Measurements from ENCODE around the gene ZMYM4.

The ZMYM4 gene

DNA sequence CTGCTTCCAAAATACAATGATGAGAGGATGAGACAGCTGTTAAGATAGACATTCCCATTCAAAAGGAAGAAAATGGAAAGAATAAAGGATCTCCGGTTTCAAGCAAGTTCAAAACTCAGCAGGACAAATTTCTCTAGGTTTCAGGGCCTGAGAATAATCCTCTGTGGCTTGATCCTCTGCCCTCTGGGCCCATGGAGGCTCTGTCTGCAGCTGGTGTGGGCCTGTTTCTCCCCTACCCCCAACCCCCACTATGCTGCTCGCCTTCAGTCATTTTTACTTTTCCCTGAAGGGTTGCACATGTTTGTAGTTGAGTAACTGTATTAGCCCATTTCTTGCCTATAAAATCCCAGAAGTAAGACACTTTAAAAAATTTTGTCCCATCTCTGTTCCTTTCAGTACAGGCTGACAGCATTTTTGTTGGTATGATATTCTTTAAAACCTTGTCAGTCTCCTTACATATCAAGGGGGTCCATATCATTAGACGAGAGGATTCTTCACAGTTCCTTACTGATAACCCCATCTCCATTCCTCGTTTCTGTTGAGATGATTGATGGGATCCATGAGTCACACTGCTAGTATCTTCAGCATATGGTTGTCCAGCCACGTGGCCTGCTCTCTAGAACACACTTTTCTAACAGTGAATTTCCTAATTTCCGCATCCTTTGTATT is 10.5 kb downstream of the ZMYM4 start:
- DNase-seq = no peak

DNA sequence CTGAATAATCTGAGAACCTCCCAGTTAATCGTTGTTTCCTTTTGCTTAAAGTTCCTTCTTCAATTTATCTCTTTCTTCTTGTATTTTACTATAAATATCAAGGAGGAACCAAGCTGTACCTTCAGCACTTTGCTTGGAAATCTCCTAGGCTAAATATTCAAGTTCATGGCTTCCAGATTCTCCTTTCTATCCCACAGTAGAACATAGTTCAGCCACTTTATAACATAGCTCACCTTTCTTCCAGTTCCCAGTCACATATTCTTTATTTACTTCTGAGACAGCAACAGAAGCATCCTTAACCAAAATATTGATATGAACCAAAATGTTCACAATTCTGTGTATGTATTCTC is 11.0 kb downstream of the ZMYM4 start:
- DNase-seq = no peak

DNA sequence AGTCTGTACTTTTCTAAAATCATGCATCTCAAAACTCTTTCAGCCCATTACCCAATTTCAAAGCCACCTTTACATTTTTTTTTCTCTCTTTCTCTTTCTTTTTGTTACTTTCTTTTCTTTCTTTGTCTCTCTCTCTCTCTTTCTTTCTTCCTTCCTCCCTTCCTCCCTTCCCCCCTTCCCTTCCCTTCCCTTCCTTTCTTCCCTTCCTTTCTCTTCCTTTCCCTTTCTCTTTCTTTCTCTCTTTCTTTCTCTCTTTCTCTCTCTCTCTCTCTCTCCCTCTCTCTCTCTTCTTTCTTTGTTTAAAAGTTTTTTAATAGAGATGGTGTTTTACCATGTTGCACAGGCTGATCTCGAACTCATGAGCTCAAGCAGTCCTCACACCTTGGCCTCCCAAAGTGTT is 11.5 kb downstream of the ZMYM4 start:
- DNase-seq = no peak

DNA sequence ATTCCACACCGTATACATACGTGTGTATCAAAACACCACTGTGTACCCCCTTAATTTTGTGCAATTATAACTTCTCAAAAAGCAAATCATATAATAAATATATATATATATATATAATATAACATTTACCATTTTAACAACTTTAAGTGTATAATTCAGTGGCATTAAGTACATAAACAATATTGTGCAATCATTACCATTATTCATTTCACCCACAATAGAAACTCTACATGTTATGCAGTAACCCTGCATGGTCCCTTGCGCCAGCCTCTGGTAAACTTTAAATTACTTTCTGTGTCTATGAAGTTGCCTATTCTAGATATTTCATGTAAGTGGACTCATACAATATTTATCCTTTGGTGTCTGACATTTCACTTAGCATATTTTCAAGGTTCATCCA is 13.1 kb downstream of the ZMYM4 start:
- DNase-seq = no peak

DNA sequence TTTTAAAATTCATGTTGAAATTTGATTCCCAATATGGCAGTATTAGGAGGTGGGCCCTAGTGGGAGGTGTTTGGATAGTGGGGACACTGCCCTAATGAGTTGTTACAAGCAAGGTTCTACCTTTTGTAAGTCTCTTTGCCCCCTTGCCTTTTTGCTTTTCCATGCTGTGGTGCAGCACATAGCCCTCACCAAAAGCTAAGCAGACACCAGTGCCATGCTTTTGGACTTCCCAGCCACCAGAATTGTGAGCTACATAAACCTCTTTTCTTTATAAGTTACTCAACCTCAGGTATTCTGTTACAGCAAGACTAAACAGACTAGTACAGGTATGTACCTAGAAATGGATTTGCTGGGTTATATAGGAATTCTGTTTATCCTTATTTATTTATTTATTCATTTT is 13.7 kb downstream of the ZMYM4 start:
- DNase-seq = no peak

DNA sequence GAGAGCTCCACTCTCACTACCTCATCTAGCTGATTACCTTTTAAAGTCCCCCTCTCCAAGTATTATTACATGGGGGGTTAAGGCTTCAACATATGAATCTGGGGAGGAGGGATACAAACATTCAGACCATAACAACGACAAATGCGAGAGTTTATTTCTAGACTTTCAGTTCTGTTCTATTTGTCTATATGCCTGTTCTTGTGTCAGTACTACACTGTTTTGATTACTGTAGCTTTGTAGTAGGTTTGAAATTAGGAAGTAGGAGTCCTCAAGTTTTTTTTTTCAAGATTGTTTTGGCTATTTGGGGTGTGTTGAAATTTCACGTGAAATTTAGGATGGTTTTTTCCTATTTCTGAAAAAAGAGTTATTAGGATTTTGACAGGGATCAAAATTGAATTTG is 16.3 kb downstream of the ZMYM4 start:
- DNase-seq = no peak

DNA sequence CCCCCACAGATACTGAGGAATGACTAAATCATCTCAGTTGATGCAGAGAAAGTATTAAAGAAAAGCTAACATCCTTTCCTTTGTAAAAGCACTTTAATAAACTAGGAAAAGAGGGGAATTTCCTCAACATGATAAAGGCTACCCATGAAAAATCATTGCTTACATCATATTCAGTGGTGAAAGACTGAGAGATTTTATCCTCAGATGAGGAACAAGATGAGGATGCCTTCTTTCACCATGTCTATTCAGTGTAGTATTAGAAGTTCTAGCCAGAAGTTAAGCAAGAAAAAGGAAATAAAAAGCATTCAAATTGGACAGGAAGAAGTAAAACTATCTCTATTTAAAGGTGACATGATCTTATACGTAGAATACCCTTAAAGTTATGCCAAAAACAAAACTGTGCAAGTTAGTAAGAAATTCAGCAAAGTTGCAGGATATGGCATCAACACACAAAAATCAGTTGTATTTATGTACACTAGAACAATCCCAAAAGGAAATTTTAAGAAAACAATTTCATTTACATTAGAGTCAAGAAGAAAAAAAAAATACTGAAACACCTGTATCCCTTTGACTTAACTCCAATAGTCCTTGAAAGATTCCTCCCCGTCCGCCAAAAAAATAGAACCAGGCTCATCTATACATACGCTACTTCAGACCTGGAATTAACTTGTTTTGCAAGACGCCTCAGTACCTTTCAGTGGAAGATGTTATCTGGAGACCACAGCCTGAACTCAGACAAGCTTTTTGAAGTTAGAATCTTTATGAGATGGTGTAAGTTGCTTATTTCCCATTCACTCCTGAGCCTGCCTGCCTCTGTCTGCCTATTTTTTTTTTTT is 17.5 kb downstream of the ZMYM4 start:
- DNase-seq = no peak

DNA sequence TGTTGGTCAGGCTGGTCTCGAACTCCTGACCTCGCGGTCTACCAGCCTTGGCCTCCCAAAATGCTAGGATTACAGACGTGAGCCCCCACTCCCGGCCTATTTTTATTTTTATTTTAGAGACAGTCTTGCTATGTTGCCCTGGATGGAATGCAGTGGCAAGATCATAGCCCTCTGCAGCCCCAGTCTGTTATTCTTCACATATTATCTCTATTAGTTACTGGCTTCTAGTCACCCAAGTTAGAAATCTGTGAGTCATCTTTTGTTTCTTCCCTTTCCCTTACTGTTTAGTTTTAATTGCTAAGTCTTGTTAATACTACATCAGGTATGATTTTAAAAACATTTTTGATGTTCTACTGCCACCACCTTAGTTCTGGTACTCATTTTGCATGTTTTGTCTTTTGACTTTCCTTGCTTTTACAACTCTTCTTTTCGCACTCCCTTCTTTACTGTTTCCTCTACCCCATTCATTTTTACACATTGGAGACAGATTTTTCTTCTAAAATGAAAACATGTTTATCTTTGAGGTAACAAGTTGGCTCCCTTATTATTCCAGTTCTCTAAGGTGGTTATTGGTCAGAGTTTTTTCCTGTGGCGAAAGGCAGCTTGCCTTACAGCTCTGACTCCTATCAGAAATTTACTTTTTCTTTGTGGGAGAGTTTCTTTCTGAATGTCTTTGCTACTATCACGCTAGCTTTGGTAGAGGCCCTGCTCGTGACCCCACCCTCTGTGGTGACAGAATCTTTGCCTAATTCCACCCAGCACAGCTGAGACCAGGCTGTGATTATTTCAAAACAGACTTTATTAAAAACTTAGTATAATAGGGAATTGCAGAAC is 19.5 kb downstream of the ZMYM4 start:
- DNase-seq = no peak

DNA sequence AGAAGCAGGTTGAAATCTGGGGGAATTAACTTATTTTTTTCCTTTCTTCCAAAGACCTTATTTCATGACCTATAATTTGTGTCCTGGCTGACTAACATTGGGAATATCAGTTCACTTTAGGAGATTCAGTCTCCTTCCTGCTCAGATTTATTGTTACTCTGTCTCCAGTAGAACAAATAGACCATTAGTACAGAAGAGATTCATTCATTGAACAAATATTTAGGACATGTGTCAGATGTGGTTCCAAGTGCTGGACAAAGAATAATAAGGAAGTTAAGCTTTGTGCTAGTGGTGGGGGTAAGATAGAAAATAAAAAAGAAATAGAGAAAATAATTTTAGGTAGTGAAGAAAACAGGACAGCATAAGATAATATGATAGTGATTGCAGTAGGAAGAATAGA is 20.3 kb downstream of the ZMYM4 start:
- no peak for DNase-seq

DNA sequence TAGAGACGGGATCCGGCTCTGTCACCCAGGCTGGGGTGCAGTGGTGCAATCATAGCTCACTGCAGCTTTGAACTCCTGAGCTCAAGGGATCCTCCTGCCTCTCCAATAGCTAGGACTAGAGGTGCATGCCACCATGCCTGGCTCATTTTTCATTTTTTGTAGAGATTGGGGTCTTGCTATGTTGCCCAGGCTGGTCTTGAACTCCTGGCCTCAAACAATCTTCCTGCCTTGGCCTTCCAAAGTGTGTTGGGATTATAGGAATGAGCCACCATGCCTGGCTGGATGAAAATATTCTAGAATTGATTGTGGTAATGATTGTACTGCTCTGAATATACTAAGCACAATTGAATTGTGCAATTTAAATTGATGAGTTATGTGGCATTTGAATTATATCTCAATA is 21.9 kb downstream of the ZMYM4 start:
- DNase-seq = no peak

DNA sequence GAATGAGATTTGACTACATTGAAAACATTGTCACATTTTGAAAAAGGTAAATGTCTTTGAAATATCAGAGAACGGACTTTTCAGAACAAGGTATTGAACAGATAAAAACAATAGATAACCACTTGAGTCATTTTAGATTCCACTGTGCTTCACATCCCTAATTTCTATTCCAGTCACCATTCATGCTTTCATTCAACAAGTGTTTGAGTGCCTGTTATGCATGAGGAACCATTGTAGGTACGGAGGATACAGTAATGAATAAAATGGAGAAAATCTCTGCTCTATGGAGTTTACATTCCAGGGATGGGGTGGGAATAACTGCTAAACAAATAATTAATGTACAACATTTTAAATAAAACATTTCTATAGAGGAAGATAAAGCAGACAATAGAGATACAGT is 26.3 kb downstream of the ZMYM4 start:
- no peak for DNase-seq

DNA sequence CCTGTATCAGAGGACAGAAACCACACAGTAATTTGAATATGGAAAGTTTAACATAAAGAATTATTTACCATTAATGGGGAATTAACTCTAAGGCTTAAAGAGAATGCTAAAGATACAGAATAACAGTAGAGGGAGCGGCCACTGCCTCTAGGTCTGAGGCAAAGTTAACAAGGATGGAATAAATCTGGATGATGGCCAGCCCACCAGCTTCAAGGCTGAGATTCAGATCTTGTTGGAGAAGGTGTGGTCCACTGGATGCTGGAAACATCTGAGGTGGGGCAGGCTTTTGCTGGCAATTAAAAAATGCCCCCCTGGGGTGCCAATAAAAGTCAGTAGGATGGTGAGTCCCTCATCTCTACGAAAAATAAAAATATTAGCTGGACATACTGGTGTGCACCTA is 29.4 kb downstream of the ZMYM4 start:
- no peak for DNase-seq

DNA sequence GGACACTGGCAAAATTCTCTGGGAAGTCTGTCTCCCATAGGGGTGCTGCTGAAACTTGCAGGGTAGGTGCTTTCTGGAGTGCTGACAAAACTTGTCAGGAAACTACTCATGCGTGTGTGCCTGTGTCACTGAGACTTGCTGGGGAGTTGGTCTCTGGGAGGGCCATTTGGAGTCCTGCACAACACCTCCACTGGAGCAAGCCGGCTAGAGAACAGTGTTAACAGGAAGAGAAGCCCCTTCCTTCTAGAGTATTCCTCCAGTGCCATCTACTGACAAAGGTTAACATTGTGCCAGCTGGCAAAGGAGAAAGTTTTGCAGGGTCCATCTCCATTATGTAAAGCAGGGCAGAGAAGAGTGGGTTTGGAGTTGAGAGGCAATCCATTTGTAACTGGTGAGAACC is 30.0 kb downstream of the ZMYM4 start:
- DNase-seq = no peak

DNA sequence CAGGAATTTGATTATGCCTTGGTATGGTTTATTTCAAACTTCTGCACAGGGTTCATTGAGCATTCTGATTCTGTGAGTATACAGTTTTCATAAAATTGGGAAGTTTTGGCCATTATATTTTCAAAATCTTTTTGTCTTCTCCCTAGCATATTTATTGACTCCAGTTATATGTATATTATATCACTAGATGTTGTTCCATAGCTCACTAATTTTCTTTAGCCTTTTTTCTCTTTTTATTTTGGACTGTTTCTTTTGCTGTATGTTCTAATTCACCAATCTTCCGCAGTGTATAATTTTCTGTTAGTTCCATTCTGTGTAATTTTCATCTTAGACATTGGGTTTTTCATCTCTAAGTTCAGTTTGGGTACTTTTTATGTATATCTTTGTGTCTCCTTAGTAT is 31.9 kb downstream of the ZMYM4 start:
- DNase-seq = no peak

DNA sequence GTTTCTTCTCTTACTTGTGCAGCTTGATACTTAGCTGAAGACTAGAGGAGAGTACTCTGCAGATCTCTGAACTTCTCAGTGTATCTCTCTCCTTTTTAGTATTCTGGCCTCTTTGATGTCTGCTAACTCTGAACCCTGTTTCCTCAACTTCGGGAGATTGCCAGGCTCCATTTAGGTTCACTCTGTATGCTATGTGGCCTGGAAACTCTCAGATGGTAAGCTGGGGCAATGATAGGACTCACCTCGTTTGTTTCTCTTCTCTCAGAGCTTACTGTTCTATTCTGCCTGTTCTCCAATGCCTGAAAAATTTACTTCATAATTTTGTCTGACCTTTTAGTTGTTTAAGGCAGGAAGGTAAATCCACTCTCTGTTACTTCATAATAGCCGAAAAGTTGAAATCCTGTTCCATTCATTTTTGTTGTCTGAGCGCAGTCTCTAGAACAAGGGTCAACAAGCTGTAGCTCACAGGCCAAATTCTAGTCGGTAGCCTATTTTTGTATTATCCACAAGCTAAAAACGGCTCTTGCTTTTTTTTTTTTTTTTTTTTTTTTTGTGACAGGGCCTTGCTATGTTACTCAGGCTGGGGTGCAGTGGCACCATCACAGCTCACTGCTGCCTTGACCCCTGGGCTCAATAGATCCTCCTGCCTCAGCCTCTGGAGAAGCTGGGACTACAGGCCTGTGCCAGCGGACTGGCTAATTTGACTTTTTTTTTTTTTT is 33.3 kb downstream of the ZMYM4 start:
- DNase-seq = no peak

DNA sequence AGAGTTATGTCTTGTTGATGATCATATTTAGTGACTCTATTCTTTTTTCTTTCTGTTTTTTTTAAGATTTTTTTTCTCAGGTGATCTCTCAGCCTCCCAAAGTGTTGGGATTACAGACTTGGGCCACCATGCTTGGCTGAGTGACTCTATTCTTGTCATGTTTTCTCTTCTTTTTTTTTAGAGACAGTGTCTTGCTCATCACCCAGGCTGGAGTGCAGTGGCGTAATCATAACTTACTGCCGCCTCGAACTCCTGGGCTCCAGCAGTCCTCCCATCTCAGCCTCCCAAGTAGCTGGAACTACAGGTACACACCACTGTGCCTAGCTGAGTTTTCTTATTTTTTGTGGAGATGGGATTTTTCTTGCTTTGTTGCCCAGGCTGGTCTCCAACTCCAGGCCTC is 36.9 kb downstream of the ZMYM4 start:
- no peak for DNase-seq

DNA sequence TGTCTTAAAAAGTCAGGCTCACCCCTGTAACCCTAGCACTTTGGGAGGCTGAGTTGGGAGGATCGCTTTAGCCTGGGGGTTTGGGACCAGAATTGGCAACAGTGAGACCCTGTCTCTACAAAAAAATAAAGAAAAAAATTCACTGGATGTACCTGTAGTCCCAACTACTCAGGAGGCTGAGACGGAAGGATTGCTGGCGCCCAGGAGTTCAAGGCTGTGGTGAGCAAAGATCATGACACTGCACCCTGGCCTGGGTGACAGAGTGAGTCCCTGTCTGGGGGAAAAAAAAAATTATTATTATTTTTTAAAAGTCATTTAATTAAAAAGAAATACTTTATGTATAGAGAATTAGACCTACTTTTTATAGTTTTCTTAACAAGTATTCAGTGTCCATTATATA is 47.1 kb downstream of the ZMYM4 start:
- no peak for DNase-seq

DNA sequence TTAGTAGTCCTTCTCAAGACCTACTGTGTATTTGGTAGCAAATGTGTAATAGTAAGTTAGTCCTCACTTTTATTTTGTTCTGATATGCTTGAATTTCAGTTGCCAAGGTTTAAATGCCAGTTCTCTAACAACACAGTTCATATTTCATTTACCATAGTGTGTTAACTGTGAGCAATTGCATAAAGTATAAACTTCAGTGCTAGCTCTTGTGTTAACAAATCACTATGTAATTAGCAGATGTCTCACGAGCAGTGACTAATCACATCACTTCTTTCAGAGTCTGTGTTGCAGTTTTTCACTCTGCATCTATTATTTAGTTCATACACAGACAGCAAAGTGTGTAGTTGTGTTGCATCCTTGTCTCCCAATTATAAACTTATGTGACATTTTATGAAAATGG is 47.8 kb downstream of the ZMYM4 start:
- no peak for DNase-seq

DNA sequence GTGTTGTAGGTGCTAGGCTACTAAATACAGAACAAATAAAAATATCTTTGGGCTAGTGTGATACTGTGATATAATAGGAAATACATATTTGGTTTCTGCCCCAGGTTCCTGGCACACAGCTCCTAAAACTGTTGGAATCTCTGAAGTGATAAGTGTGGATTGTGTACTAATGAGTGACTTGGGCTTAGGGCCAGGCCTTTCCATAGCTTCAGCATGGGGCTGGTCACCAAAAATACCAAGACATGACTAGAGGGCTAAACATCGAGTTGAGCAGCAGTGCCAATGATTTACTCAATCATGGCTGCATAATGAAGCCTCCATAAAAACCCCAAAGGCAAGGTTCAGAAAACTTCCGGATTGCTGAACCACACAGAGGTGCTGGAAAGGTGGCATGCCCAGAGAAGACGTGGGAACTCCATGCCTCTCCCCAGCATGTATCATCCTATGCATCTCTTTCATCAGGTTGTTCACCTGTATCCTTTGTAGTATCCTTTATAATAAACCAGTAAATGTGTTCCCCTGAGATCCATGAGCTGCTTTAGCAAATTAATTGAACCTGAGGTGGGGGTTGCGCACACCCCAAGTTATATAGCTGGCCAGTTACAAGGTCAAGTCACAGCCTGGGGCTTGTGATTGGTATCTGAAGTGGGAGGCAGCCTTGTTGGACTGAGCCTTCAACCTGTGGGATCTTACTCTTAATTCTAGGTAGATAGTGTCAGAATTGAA is 51.6 kb downstream of the ZMYM4 start:
- DNase-seq = no peak

DNA sequence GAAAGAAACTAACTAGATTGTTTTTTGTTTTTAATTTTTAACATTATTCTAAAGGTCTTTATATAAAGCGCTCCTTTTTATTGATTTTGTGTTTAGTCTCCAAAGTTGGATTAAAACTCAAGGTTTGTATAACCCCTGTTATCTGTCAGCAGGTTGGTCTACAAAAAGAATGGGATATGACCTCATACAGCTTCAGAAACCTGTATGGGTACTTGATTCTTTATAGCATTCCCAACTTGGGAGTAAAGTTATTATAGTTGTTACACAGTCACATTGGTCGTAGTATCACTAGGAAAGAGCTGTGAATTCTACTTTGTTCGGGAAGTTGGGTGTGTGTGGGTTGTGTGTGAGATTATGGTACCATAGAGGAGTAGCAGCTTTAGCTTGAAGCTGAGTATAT is 52.4 kb downstream of the ZMYM4 start:
- DNase-seq = no peak

DNA sequence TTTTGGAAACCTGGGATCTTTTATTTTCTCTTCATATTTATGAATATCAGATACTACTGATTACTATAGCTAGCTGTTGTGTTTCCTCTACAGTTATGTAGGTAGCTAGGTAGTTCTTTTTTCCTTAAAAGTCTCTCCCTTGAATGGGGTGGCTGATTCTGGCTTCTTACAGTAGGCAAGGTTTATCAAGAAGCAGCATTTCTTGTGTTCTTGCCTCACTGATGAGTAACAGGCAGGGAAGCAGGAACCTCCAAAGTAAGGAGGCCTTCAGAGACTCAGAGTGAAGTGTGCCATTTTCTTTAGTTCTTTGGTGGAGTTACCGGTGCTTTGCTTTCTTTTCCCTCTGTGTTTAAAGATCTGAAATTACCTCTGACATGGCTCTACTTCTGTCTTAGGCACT is 56.0 kb downstream of the ZMYM4 start:
- DNase-seq = no peak

DNA sequence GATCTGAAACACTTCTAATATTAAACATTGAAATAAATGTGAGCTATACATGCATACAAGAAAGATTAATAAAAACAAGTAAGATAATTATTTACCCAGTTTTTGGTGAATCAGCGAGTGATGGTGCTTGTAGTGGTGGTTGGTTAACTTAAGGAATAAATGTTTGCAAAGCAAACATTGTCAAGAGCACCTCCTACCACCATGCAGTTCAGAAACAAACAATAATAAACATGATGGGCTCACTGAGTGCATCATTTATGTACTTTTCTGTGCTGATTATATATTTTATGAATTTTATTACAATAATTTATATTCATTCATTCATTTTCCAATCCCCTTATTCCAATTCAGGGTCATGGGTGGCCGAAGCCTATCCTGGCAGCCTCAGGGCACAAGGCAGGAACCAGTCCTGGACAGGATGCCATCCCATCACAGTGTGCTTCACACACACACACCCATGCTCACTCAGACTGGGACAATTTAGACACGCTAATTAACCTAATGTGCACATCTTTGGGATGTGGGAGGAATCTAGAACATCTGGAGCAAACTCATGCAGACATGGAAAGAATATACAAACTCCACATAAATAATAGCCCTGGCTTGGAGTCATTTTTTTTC is 57.8 kb downstream of the ZMYM4 start:
- no peak for DNase-seq

All from NCI-H1930 (cell line).